SK-N-SH (cell line): ENCODE data around the gene LINC00237. TPM values are rescaled to one million over a fixed set of nuclear protein-coding genes. Genes with fewer than 3 reads are reported as not detected.

Experiments
- CTCF ChIA-PET: fragments of 300-600, 350-600 bp; formaldehyde crosslinking; extraction: SDS; loops from one replicate; lab custom pipeline; 2021; lab: Yijun Ruan, JAX
- POLR2A ChIA-PET: fragments of 350-600 bp; sonication (Branson Sonifier 250); formaldehyde crosslinking; extraction: SDS; loops from one replicate; lab custom pipeline; 2020; ENCODE audit warnings: antibody characterized with exemption, inconsistent platforms; lab: Yijun Ruan, JAX
- DNase-seq: peaks from one replicate; pipeline ENCODE4 v3.0.0; 2012
- H2AFZ ChIP-seq: fragments of 200-600 bp; sonication (generic); 2 replicates; pipeline ENCODE4 v1.8.1; 2016; ENCODE audit warnings: antibody characterized with exemption, mild to moderate bottlenecking, low read depth
- H3F3A ChIP-seq: fragments of 200-600 bp; sonication (generic); replicated peaks from 2 replicates; pipeline ENCODE3; 2016; ENCODE audit warnings: antibody characterized with exemption, mild to moderate bottlenecking; ENCODE audit not compliant: insufficient read depth
- H3K27ac ChIP-seq, 2 experiments: fragments of 200-500 bp in 1 of 2; fragments of 200-600 bp in 1 of 2; sonication (Bioruptor generic) in 1 of 2; sonication (generic), shearing (Covaris generic) in 1 of 2; 2 replicates each; pipeline versions ENCODE4 v1.5.1 to v1.6.1; 2014 to 2016; ENCODE audit warnings: low read depth in 2 of 2, inconsistent platforms in 1 of 2, low read length in 1 of 2, mild to moderate bottlenecking in 1 of 2, mixed read lengths in 1 of 2
- H3K27me3 ChIP-seq: fragments of 200-600 bp; sonication (generic), shearing (Covaris generic); 2 replicates; pipeline ENCODE4 v1.6.1; 2016; ENCODE audit warnings: mixed run types; ENCODE audit not compliant: insufficient read depth
- H3K36me3 ChIP-seq, 2 experiments: fragments of 200-500 bp in 1 of 2; fragments of 200-600 bp in 1 of 2; sonication (Bioruptor generic) in 1 of 2; sonication (generic) in 1 of 2; replicated peaks in 1 of 2; 2 replicates each; pipeline versions ENCODE3 to v1.5.1; 2014 to 2016; ENCODE audit warnings: low read length in 1 of 2, mild to moderate bottlenecking in 1 of 2; ENCODE audit not compliant: insufficient read depth in 2 of 2, control insufficient read depth in 1 of 2
- H3K4me1 ChIP-seq, 2 experiments: fragments of 200-500 bp in 1 of 2; fragments of 200-600 bp in 1 of 2; sonication (Bioruptor generic) in 1 of 2; sonication (generic), shearing (Covaris generic) in 1 of 2; 2 replicates each; pipeline versions ENCODE4 v1.5.1 to v1.6.1; 2014 to 2016; ENCODE audit warnings: low read depth in 1 of 2, low read length in 1 of 2, mixed run types in 1 of 2; ENCODE audit not compliant: insufficient read depth in 2 of 2, control insufficient read depth in 1 of 2
- H3K4me2 ChIP-seq: fragments of 200-600 bp; sonication (generic), shearing (Covaris generic); 2 replicates; pipeline ENCODE4 v1.6.1; 2017; ENCODE audit warnings: mixed run types
- H3K4me3 ChIP-seq, 2 experiments: fragments of 200-500 bp in 1 of 2; fragments of 200-600 bp in 1 of 2; sonication (Bioruptor generic) in 1 of 2; sonication (generic), shearing (Covaris generic) in 1 of 2; 2 replicates each; pipeline versions ENCODE4 v1.5.1 to v1.8.1; 2014 to 2016; ENCODE audit warnings: low read depth in 2 of 2, inconsistent platforms in 1 of 2, low read length in 1 of 2, mild to moderate bottlenecking in 1 of 2, mixed read lengths in 1 of 2, moderate library complexity in 1 of 2
- H3K79me2 ChIP-seq: fragments of 200-600 bp; sonication (generic); 2 replicates; pipeline ENCODE4 v1.8.1; 2017; ENCODE audit warnings: mild to moderate bottlenecking; ENCODE audit not compliant: insufficient read depth
- H3K9ac ChIP-seq: fragments of 200-600 bp; sonication (generic); 2 replicates; pipeline ENCODE4 v1.6.1; 2017; ENCODE audit warnings: mixed run types
- H3K9me2 ChIP-seq: fragments of 200-600 bp; sonication (generic); 2 replicates; pipeline ENCODE4 v1.6.1; 2017; ENCODE audit warnings: mixed run types
- H3K9me3 ChIP-seq: fragments of 200-600 bp; sonication (generic); 2 replicates; pipeline ENCODE4 v1.6.1; 2017; ENCODE audit warnings: mixed run types, mild to moderate bottlenecking, moderate library complexity
- H4K20me1 ChIP-seq: fragments of 200-600 bp; sonication (generic); 2 replicates; pipeline ENCODE4 v1.6.1; 2017; ENCODE audit warnings: mild to moderate bottlenecking, mixed run types; ENCODE audit not compliant: insufficient read depth
- EZH2phosphoT487 ChIP-seq: fragments of 200-600 bp; sonication (generic); IDR thresholded peaks from 2 replicates; pipeline ENCODE4 v1.6.1; 2017; ENCODE audit warnings: low read depth, mixed run types, mild to moderate bottlenecking, antibody characterized with exemption, moderate library complexity, borderline replicate concordance
- FOSL2 ChIP-seq: IDR thresholded peaks from 2 replicates; pipeline ENCODE4 v1.4.0; 2012; ENCODE audit warnings: low read depth, mild to moderate bottlenecking, moderate library complexity, borderline replicate concordance
- FOXJ3 ChIP-seq: sonication (generic); formaldehyde crosslinking; IDR thresholded peaks from 2 replicates; pipeline ENCODE4 v1.5.1; 2020; ENCODE audit warnings: mild to moderate bottlenecking, missing genetic modification reagents
- GATA2 ChIP-seq: sonication (generic); formaldehyde crosslinking; IDR thresholded peaks from 2 replicates; pipeline ENCODE4 v1.5.0; 2020; ENCODE audit warnings: mild to moderate bottlenecking, missing genetic modification reagents
- MEF2A ChIP-seq: IDR thresholded peaks from 2 replicates; pipeline ENCODE4 v1.4.0; 2012; ENCODE audit warnings: low read depth, borderline replicate concordance
- NRF1 ChIP-seq: IDR thresholded peaks from 2 replicates; pipeline ENCODE4 v1.6.1; 2012; ENCODE audit warnings: low read depth, mild to moderate bottlenecking, low read length
- POLR2AphosphoS5 ChIP-seq: IDR thresholded peaks from 2 replicates; pipeline ENCODE4 v1.6.1; 2012; ENCODE audit warnings: low read depth, low read length
- RFX5 ChIP-seq: IDR thresholded peaks from 2 replicates; pipeline ENCODE4 v1.6.1; 2012; ENCODE audit warnings: mild to moderate bottlenecking, improper control_type of control experiment, low read length
- TAF1 ChIP-seq: IDR thresholded peaks from 2 replicates; pipeline ENCODE4 v1.6.1; 2012; ENCODE audit warnings: low read depth, mild to moderate bottlenecking, low read length, moderate library complexity, borderline replicate concordance
- TCF12 ChIP-seq: IDR thresholded peaks from 2 replicates; pipeline ENCODE4 v1.4.0; 2012
- WGBS: methylation state at CpG from one replicate; pipeline ENCODE4 v1.1.6; 2017; ENCODE audit warnings: low lambda C conversion rate; 5-methylcytosine and 5-hydroxymethylcytosine counted together
- polyA plus RNA-seq, 3 experiments: library from polyadenylated mRNA; depleted of rRNA; stranded (reverse); fragments of >200 nt; gene quantifications; 2 replicates each; pipeline ENCODE4 v1.2.3, GENCODE V29; 2012
- TF ChIP-seq, protein P1 (sequence below): IDR thresholded peaks from 2 replicates; pipeline ENCODE4 v1.6.1; 2012; ENCODE audit warnings: mild to moderate bottlenecking, low read depth, low read length, moderate library complexity
- TF ChIP-seq, protein P2 (sequence below): IDR thresholded peaks from 2 replicates; pipeline ENCODE4; 2012
- TF ChIP-seq, protein P3 (sequence below): IDR thresholded peaks from 2 replicates; pipeline ENCODE4 v1.4.0; 2012; ENCODE audit warnings: low read depth, borderline replicate concordance
- TF ChIP-seq, protein P4 (sequence below): fragments of 150-350 bp; IDR thresholded peaks from 2 replicates; pipeline ENCODE4 v1.6.1; 2016; ENCODE audit warnings: mild to moderate bottlenecking, low read depth, low read length

LINC00237 gene
- polyA plus RNA-seq, 1 of the 3 experiments (the other 2 are of a cell fraction): not detected

GRCh38 chr20:21113697-21114096 is 7.5 kb upstream of the LINC00237 start (continued):
- TF ChIP-seq, protein P1, sequence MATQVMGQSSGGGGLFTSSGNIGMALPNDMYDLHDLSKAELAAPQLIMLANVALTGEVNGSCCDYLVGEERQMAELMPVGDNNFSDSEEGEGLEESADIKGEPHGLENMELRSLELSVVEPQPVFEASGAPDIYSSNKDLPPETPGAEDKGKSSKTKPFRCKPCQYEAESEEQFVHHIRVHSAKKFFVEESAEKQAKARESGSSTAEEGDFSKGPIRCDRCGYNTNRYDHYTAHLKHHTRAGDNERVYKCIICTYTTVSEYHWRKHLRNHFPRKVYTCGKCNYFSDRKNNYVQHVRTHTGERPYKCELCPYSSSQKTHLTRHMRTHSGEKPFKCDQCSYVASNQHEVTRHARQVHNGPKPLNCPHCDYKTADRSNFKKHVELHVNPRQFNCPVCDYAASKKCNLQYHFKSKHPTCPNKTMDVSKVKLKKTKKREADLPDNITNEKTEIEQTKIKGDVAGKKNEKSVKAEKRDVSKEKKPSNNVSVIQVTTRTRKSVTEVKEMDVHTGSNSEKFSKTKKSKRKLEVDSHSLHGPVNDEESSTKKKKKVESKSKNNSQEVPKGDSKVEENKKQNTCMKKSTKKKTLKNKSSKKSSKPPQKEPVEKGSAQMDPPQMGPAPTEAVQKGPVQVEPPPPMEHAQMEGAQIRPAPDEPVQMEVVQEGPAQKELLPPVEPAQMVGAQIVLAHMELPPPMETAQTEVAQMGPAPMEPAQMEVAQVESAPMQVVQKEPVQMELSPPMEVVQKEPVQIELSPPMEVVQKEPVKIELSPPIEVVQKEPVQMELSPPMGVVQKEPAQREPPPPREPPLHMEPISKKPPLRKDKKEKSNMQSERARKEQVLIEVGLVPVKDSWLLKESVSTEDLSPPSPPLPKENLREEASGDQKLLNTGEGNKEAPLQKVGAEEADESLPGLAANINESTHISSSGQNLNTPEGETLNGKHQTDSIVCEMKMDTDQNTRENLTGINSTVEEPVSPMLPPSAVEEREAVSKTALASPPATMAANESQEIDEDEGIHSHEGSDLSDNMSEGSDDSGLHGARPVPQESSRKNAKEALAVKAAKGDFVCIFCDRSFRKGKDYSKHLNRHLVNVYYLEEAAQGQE: no peak

DNA sequence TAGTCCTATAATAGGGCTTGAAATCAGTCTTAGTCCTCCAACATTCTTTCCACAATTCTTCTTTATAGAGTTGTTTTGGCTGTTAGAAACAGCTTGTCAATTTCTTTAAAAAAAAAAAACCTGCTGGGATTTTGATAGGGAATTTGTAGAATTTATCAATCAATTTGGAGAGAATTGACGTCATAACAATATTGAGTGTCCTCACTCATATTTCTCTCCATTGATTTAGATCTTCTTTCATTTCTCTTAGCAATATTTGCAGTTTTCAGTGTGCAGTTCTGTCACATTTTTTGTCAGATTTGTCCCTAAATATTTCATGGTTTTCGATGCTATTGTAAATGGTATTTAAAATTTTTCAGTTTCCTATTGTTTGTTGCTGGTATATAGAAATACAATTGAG is 5.3 kb upstream of the LINC00237 start:
- ChIA-PET POLR2A (no interaction called here), CTCF (interaction anchor here (1.8 kb wide), 1 partner anchor 9 kb away, joined by 6 read pairs; no protein-coding TSS in a partner anchor)
- no peaks in the 10 kb centered on the region for H3K79me2 ChIP-seq
- H3K9me2 ChIP-seq: no peaks in the 10 kb centered on the region
- no peak overlapping the region for H3K4me3 ChIP-seq
- H3K27me3 ChIP-seq: peaks cover 27% of the 10 kb centered on the region
- H3K4me1 ChIP-seq: no peaks in the 10 kb centered on the region
- H4K20me1 ChIP-seq: no peaks in the 10 kb centered on the region
- H3F3A ChIP-seq: no peaks in the 10 kb centered on the region
- 8% methylated on average over 2 of the region's 2 CpGs for WGBS
- no peaks in the 10 kb centered on the region for H3K36me3 ChIP-seq
- no peak overlapping the region for H3K9ac ChIP-seq
- H3K9me3 ChIP-seq: no peaks in the 10 kb centered on the region
- TF ChIP-seq, protein P2, sequence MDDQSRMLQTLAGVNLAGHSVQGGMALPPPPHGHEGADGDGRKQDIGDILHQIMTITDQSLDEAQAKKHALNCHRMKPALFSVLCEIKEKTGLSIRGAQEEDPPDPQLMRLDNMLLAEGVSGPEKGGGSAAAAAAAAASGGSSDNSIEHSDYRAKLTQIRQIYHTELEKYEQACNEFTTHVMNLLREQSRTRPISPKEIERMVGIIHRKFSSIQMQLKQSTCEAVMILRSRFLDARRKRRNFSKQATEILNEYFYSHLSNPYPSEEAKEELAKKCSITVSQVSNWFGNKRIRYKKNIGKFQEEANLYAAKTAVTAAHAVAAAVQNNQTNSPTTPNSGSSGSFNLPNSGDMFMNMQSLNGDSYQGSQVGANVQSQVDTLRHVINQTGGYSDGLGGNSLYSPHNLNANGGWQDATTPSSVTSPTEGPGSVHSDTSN: no peak
- TF ChIP-seq FOSL2: no peak
- no peak for TF ChIP-seq NRF1
- TF ChIP-seq, protein P3, sequence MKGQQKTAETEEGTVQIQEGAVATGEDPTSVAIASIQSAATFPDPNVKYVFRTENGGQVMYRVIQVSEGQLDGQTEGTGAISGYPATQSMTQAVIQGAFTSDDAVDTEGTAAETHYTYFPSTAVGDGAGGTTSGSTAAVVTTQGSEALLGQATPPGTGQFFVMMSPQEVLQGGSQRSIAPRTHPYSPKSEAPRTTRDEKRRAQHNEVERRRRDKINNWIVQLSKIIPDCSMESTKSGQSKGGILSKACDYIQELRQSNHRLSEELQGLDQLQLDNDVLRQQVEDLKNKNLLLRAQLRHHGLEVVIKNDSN: no peak
- DNase-seq: no peak
- no peak overlapping the region for H2AFZ ChIP-seq
- H3K27ac ChIP-seq: no peak overlapping the region
- H3K4me2 ChIP-seq: no peak overlapping the region

- WGBS: 3% methylated on average over 1 of the region's 1 CpG
- Histone ChIP-seq H2AFZ (no peak overlapping the region), H3K4me3 (no peak overlapping the region), H3F3A (no peaks in the 10 kb centered on the region), H3K4me1 (no peaks in the 10 kb centered on the region; a peak in 1 of 4 replicates), H3K27ac (no peak overlapping the region), H3K36me3 (no peaks in the 10 kb centered on the region), H4K20me1 (no peaks in the 10 kb centered on the region), H3K9me2 (no peaks in the 10 kb centered on the region), H3K9ac (no peak overlapping the region), H3K79me2 (no peaks in the 10 kb centered on the region), H3K4me2 (no peak overlapping the region), H3K27me3 (peaks cover 30% of the 10 kb centered on the region), H3K9me3 (no peaks in the 10 kb centered on the region)
- DNase-seq: no peak
- CTCF ChIA-PET: interaction anchor here (1.2 to 1.8 kb wide), 2 partner anchors 8 to 44 kb away, joined by 3 to 6 read pairs; no protein-coding TSS in a partner anchor
- POLR2A ChIA-PET: no interaction called here
- no peak for TF ChIP-seq GATA2 (CRISPR knock-in tag)
- TF ChIP-seq TAF1: no peak
- no peak for TF ChIP-seq FOSL2
- TF ChIP-seq, protein P1: no peak
- no peak for TF ChIP-seq TCF12
- no peak for TF ChIP-seq RFX5
- TF ChIP-seq, protein P4, sequence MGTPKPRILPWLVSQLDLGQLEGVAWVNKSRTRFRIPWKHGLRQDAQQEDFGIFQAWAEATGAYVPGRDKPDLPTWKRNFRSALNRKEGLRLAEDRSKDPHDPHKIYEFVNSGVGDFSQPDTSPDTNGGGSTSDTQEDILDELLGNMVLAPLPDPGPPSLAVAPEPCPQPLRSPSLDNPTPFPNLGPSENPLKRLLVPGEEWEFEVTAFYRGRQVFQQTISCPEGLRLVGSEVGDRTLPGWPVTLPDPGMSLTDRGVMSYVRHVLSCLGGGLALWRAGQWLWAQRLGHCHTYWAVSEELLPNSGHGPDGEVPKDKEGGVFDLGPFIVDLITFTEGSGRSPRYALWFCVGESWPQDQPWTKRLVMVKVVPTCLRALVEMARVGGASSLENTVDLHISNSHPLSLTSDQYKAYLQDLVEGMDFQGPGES: no peak
- TF ChIP-seq MEF2A: no peak
- no peak for TF ChIP-seq EZH2phosphoT487
- TF ChIP-seq FOXJ3 (CRISPR knock-in tag): no peak
- TF ChIP-seq POLR2AphosphoS5: no peak
Measured at GRCh38 chr20:21110811-21111210, 4.7 kb upstream of the LINC00237 start.
